GM12872 (cell line): ENCODE results near the gene CD79B.
"Not testable (repeated sequence)": the region's sequence is repeated elsewhere in the genome, so short reads cannot be mapped to it uniquely, and the experiment has no call there.

Experiments used
- TF ChIP-seq, protein P1 (sequence below): IDR thresholded peaks from 3 replicates; pipeline ENCODE4 v1.5.1; 2011; ENCODE audit warnings: low read depth, mild to moderate bottlenecking, low read length, moderate library complexity; ENCODE audit not compliant: insufficient read depth

CD79B gene

DNA sequence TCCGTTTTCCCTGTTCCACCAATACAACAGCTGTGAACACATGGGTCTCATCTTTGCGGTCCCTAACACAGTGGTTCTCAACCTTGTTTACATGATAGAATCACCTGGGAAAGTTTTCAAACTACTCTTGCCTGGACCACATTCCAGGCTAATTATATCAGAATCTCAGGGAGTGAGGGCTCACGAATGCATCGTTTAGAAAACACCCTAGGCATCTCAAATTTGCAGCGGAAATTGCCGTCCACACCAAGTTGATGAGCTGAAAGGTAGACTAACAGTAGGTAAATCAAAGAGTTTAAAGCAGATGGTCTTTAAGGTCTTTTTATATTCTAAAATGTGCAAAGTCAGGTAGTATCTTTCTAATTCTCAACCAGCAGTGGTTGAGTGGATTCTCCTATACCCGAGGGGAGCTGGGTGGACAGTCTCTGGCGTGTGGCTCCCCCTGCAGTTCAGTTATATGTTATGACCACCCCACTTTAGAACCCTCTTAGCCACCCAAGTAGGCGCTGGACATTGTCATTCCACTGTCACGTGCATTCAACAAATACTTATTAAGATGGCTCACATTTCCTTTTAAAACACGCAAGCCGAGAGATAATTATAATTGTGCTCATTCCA lies 24.9 kb downstream of the CD79B start:
- TF ChIP-seq, protein P1, sequence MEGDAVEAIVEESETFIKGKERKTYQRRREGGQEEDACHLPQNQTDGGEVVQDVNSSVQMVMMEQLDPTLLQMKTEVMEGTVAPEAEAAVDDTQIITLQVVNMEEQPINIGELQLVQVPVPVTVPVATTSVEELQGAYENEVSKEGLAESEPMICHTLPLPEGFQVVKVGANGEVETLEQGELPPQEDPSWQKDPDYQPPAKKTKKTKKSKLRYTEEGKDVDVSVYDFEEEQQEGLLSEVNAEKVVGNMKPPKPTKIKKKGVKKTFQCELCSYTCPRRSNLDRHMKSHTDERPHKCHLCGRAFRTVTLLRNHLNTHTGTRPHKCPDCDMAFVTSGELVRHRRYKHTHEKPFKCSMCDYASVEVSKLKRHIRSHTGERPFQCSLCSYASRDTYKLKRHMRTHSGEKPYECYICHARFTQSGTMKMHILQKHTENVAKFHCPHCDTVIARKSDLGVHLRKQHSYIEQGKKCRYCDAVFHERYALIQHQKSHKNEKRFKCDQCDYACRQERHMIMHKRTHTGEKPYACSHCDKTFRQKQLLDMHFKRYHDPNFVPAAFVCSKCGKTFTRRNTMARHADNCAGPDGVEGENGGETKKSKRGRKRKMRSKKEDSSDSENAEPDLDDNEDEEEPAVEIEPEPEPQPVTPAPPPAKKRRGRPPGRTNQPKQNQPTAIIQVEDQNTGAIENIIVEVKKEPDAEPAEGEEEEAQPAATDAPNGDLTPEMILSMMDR = peak; percentile 36; the same call in 2 of the 3 replicates

DNA sequence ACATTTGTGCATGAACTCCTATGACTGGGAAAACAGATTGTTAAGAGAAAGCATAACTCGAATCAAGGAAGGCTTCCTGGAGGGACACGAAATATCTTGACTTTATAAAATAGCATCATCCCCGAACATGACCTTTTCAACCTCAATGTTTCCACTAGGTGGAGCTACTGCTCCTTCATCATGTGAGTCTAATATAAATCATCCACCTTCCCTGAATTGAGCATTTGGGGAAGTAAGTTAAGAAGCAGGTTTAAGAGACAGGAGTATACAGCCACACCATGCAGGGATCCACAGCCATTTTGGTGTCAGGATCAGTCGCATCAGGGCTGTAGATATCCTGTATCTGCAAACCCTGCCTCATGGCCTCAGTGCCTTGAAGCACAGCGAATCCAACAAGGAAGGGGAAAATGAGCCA lies 28.3 kb downstream of the CD79B start:
- TF ChIP-seq, protein P1 = peak; percentile 39; the same call in 1 of the 3 replicates

DNA sequence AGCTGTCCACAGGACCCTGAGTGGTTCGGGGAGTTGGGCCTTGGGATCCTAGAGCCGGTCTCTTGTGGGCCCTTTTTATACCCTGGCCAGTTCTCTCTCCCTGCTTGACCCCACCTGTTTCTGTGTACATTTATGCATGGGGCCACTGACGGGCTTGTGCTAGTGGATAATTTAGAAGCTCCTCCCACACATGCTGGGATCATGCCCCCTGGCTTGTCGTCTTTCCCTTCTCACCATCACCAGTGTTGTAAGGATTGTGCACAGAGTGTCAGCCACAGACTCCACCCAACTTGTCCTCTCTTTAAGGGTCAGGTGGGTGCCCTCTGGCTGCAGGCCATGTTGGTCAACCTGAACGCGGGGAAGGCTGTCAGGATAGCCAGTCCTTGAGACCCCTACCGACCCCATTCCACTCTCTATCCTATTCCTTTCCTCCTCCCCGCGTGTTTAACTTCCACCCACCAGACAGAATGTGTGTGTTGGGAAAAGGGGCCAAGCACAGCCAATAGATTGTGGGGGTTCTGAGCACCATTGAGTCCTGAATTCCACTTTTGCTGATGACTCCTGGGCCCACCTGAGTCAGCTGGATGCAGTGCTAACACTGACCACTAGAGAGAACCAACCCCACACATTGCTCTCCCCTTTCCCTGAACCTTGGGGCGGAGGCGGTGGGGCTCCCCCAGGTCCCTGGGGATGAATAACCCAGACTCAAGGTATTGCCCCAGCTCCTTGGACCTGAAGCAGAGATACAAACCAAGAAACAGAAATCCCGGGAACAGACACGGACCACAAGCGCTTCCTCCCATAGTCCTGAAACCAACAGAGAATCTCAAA lies 35.4 kb downstream of the CD79B start, which contains the start of gene CSH1:
Gene CSH1, minus strand, starts transcription at position 51 of the 831 bp plus-strand sequence. CDS start 63 bp downstream, outside the sequence.
- TF ChIP-seq, protein P1 = not testable (repeated sequence)

DNA sequence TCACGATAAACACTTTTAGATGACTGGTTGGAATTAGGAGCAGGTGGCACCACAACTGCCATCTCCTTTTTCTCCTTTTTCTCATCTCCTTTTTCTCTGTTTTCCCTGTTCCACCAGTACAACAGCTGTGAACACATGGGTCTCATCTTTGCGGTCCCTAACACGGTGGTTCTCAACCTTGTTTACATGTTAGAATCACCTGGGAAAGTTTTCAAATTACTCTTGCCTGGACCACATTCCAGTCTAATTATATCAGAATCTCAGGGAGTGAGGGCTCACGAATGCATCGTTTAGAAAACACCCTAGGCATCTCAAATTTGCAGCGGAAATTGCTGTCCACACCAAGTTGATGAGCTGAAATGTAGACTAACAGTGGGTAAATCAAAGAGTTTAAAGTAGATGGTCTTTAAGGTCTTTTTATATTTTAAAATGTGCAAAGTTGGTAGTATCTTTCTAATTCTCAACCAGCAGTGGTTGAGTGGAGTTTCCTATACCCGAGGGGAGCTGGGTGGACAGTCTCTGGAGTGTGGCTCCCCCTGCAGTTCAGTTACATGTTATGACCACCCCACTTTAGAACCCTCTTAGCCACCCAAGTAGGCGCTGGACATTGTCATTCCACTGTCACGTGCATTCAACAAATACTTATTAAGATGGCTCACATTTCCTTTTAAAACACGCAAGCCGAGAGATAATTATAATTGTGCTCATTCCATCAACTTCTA lies 39.7 kb downstream of the CD79B start:
- TF ChIP-seq, protein P1 = peak; percentile 33

DNA sequence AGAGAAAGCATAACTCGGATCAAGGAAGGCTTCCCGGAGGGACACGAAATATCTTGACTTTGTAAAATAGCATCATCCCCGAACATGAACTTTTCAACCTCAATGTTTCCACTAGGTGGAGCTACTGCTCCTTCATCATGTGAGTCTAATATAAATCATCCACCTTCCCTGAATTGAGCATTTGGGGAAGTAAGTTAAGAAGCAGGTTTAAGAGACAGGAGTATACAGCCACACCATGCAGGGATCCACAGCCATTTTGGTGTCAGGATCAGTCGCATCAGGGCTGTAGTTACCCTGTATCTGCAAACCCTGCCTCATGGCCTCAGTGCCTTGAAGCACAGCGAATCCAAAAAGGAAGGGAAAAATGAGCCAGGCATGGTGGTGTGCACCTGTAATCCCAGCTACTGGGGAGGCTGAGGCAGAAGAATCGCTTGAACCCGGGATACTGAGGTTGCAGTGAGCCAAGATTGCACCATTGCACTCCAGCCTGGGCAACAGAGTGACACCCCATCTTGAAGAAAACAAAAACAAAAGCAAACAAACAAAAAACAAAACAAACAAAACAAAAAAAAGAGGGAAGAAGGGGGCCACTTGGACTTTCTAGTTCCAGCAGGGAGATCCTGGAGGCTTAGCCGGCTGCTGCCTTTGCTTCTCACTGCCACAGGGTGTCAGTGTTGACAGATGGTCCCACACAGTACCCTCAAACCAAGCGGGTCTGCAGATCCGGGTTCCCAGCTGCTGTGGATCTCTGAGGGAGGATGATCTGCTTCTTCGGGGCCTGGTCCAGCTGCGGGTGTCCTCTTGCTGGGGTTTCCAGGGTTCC lies 42.9 kb downstream of the CD79B start:
- TF ChIP-seq, protein P1 = peak; percentile 62

DNA sequence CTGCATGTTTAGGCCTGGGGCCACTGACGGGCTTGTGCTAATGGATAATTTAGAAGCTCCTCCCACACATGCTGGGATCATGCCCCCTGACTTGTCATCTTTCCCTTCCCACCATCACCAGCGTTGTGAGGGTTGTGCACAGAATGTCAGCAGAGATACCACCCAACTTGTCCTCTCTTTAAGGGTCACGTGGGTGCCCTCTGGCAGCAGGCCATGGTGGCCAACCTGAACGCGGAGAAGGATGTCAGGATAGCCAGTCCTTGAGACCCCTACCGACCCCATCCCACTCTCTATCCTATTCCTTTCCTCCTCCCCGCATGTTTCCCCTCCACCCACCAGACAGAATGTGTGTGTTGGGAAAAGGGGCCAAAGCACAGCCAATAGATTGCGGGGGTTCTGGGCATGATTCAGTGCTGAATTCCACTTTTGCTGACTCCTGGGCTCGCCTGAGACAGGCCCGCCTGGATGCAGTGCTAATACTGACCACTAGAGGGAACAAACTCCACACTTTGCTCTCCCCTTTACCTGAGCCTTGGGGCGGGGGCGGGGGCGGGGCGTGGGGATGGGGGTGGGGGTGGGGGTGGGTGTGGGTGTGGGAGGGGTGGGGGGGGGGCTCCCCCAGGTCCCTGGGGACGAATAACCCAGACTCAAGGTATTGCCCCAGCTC lies 50.1 kb downstream of the CD79B start, which contains the start of gene GH2:
Gene GH2, minus strand, starts transcription at position 10 of the 667 bp plus-strand sequence. CDS start 143 bp downstream, outside the sequence.
- TF ChIP-seq, protein P1 = peak; percentile 86
